Hepatocyte (in vitro differentiated cells): Measurements from ENCODE around the gene UCHL3. TPM values are rescaled to one million over a fixed set of nuclear protein-coding genes. Genes with fewer than 3 reads are reported as not detected.
A peak's percentile ranks its signal among the peaks of the same experiment; 100 is the strongest.

Source experiments
- DNase-seq: peaks from one replicate; pipeline ENCODE4 v3.0.0-alpha.2; 2016; ENCODE audit warnings: low spot score
- H2AFZ ChIP-seq: fragments of 200-600 bp; sonication (generic); 2 replicates; pipeline ENCODE4 v1.6.0; 2016; ENCODE audit warnings: antibody characterized with exemption, mild to moderate bottlenecking
- H3K27ac ChIP-seq: fragments of 200-600 bp; sonication (generic); 2 replicates; pipeline ENCODE4 v1.5.1; 2016; ENCODE audit warnings: mild to moderate bottlenecking
- H3K27me3 ChIP-seq: fragments of 200-600 bp; sonication (generic); 2 replicates; pipeline ENCODE4 v1.6.1; 2016
- H3K36me3 ChIP-seq: fragments of 200-600 bp; sonication (generic); replicated peaks from 2 replicates; pipeline ENCODE4 v1.5.1; 2016; ENCODE audit warnings: low read depth; ENCODE audit not compliant: insufficient read depth
- H3K4me1 ChIP-seq: fragments of 200-600 bp; sonication (generic); 2 replicates; pipeline ENCODE4 v1.5.1; 2016; ENCODE audit warnings: mild to moderate bottlenecking, moderate library complexity; ENCODE audit not compliant: insufficient read depth
- H3K4me2 ChIP-seq: fragments of 200-600 bp; sonication (generic); 2 replicates; pipeline ENCODE4 v1.6.0; 2016
- H3K4me3 ChIP-seq: fragments of 200-600 bp; sonication (generic); 2 replicates; pipeline ENCODE4 v1.5.1; 2016; ENCODE audit warnings: mild to moderate bottlenecking
- H3K79me2 ChIP-seq: fragments of 200-600 bp; sonication (generic); 2 replicates; pipeline ENCODE4 v1.6.0; 2017; ENCODE audit warnings: mild to moderate bottlenecking
- H3K9me2 ChIP-seq: fragments of 200-600 bp; sonication (generic); replicated peaks from 2 replicates; pipeline ENCODE4 v1.6.0; 2017; ENCODE audit warnings: mild to moderate bottlenecking; ENCODE audit not compliant: insufficient read depth
- H3K9me3 ChIP-seq: fragments of 200-600 bp; sonication (generic); 2 replicates; pipeline ENCODE4 v1.5.1; 2016; ENCODE audit warnings: low read depth, mild to moderate bottlenecking
- H4K20me1 ChIP-seq: fragments of 200-600 bp; sonication (generic); 2 replicates; pipeline ENCODE4 v1.6.0; 2016; ENCODE audit warnings: mild to moderate bottlenecking; ENCODE audit not compliant: insufficient read depth, poor library complexity, severe bottlenecking
- CTCF ChIP-seq: fragments of 200-600 bp; sonication (generic); IDR thresholded peaks from 2 replicates; pipeline ENCODE4 v1.5.1; 2016; ENCODE audit warnings: antibody characterized with exemption, mild to moderate bottlenecking; ENCODE audit not compliant: poor library complexity
- EZH2 ChIP-seq: fragments of 200-600 bp; sonication (generic); IDR thresholded peaks from 2 replicates; pipeline ENCODE4 v1.6.1; 2016; ENCODE audit warnings: antibody characterized with exemption, mild to moderate bottlenecking, borderline replicate concordance
- EZH2phosphoT487 ChIP-seq: fragments of 200-600 bp; sonication (generic); IDR thresholded peaks from one replicate; pipeline ENCODE4 v1.6.1; 2018; ENCODE audit warnings: antibody characterized with exemption, mild to moderate bottlenecking, low read depth, moderate library complexity; ENCODE audit not compliant: unreplicated experiment, severe bottlenecking
- WGBS: methylation state at CpG from one replicate; pipeline ENCODE4 v1.1.6; 2016; ENCODE audit warnings: low lambda C conversion rate; ENCODE audit errors: missing lambda C conversion rate; 5-methylcytosine and 5-hydroxymethylcytosine counted together
- polyA plus RNA-seq: library from polyadenylated mRNA; unstranded; fragments of >200 nt; fragmentation: Nextera tagmentation; extraction: Ambion mirVana; gene quantifications from 2 replicates; pipeline ENCODE4 v1.2.1, GENCODE V29; 2016
- total RNA-seq: library from RNA; depleted of rRNA; stranded (reverse); fragments of >200 nt; gene quantifications from 2 replicates; pipeline ENCODE4 v1.2.3, GENCODE V29; 2014

Gene UCHL3
- total and polyA plus RNA-seq, 2 experiments from 2014 or later = 42.0 to 77.5 TPM

- Histone ChIP-seq H3K36me3 (no peaks in the 10 kb centered on the region), H3K9me2 (no peaks in the 10 kb centered on the region), H3K4me3 (peak within 1 kb of the TSS; percentile 85), H4K20me1 (no peaks in the 10 kb centered on the region), H3K27me3 (no peaks in the 10 kb centered on the region), H3K79me2 (peaks cover 25% of the 10 kb centered on the region), H2AFZ (peak within 1 kb of the TSS; percentile 16), H3K9me3 (no peaks in the 10 kb centered on the region), H3K4me1 (peaks cover 9% of the 10 kb centered on the region), H3K27ac (peak within 1 kb of the TSS; percentile 55), H3K4me2 (peak within 1 kb of the TSS; percentile 89)
- 1% methylated on average over 51 of the region's 51 CpGs for WGBS
- no peak for TF ChIP-seq EZH2phosphoT487
- TF ChIP-seq CTCF = no peak
- TF ChIP-seq EZH2 = no peak
- DNase-seq = peak; percentile 89
Observed at GRCh38 chr13:75537401-75538365, 11.9 kb upstream of the UCHL3 start, which contains the start of gene COMMD6. COMMD6 (minus strand) TSS chr13:75537841; CDS start chr13:75537805, 36 bp downstream.

GRCh38 chr13:75541287-75541686 is 8.3 kb upstream of the UCHL3 start:
- TF ChIP-seq CTCF = no peak
- no peak for TF ChIP-seq EZH2
- no peak for TF ChIP-seq EZH2phosphoT487
- Histone ChIP-seq H3K27ac (no peak overlapping the region), H3K9me2 (no peaks in the 10 kb centered on the region), H3K27me3 (no peaks in the 10 kb centered on the region), H4K20me1 (no peaks in the 10 kb centered on the region), H3K79me2 (peaks cover 11% of the 10 kb centered on the region), H3K4me2 (no peak overlapping the region), H3K36me3 (no peaks in the 10 kb centered on the region), H3K4me1 (peaks cover 8% of the 10 kb centered on the region), H3K9me3 (no peaks in the 10 kb centered on the region), H2AFZ (no peak overlapping the region), H3K4me3 (no peak overlapping the region)
- 92% methylated on average over 4 of the region's 4 CpGs for WGBS
- no peak for DNase-seq

GRCh38 chr13:75541961-75542360 is 7.6 kb upstream of the UCHL3 start:
- 100% methylated on average over 1 of the region's 1 CpG for WGBS
- Histone ChIP-seq H3K27ac (no peak overlapping the region), H3K4me1 (peaks cover 2% of the 10 kb centered on the region), H3K79me2 (peaks cover 5% of the 10 kb centered on the region), H3K36me3 (no peaks in the 10 kb centered on the region), H3K4me3 (no peak overlapping the region), H4K20me1 (no peaks in the 10 kb centered on the region), H3K9me2 (no peaks in the 10 kb centered on the region), H2AFZ (no peak overlapping the region), H3K27me3 (no peaks in the 10 kb centered on the region), H3K9me3 (no peaks in the 10 kb centered on the region), H3K4me2 (no peak overlapping the region)
- TF ChIP-seq CTCF (no peak), EZH2phosphoT487 (no peak), EZH2 (no peak)
- DNase-seq = no peak
